HG03066 (cell line): Measurements from ENCODE around the gene CASZ1.

ENCODE experiments used
- ATAC-seq: cut with Tn5 transposase; IDR thresholded peaks from one replicate; pipeline ENCODE4 v1.9.1; 2021; ENCODE audit warnings: low read depth; ENCODE audit not compliant: unreplicated experiment

Gene CASZ1

GRCh38 chr1:10800778-10801177, 4.3 kb upstream of the CASZ1 start:
- no peak for ATAC-seq

DNA sequence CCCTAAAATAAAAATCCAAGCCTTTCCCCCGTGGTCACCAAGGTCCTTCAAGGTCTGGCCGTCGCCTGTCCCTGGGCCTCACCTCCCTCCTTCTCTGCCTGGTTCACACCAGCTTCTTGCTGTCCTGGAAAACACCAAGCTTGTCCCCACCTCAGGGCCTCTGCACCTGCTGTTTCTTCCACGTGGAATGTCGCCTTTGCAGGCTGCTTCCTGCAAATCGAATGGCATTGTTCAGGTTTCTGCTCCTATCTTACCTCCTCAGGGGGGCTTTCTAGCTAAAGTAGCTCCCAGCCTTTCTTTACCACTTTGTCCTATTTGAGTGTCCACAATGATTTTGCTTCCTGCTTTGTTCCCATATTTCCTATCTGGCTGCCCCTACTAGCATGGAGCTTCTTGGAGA, 3.3 kb upstream of the CASZ1 start:
- ATAC-seq: no peak

- ATAC-seq: no peak
These were observed 997 bp downstream of the CASZ1 start for GRCh38 chr1:10795276-10796021.

- no peak for ATAC-seq
These were observed 1.6 kb downstream of the CASZ1 start for GRCh38 chr1:10794724-10795275.

- no peak for ATAC-seq
These were observed 3.3 kb downstream of the CASZ1 start for GRCh38 chr1:10793129-10793651.

- no peak for ATAC-seq
These were observed 5.1 kb downstream of the CASZ1 start for GRCh38 chr1:10791105-10791951.

GRCh38 chr1:10789803-10790702, 6.4 kb downstream of the CASZ1 start:
- no peak for ATAC-seq

DNA sequence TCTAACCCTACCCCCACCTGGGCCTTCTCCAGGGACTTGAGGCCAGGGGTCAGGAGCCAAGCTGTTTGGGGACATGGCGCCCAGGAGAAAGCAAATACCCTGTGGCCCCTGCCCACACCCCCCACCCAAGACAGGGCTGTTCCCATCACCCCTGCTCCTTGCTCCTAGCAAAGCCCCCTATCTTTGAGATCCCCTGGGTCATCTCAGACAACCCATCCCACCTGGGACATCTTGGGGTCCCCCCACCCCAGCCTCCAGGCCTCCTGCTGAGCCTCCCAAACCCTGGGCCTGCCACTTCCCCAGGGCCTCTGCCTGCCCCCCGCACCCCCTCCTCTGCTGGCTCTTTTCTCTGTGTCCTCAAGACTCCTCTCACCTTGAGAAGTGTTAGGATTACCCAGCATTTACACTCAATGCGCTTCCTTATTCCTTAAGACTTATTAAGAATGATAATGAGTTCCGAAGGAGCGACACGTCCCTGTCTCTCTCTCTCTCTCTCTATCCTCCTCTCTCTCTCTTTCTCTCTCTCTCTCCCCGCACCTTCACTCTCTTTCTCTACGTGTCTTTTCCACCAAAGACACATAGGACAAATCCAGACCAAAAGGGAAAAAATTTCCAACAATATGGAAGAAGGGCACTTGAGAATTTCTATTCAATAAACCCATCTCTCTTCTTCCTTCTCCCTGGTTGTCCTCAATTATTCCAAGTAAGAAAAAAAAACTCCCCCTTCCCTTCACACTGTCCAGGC, 7.2 kb downstream of the CASZ1 start:
- no peak for ATAC-seq

GRCh38 chr1:10788592-10789006, 7.8 kb downstream of the CASZ1 start:
- ATAC-seq: no peak

- ATAC-seq: no peak
These were observed 9.2 kb downstream of the CASZ1 start for GRCh38 chr1:10787286-10787685.

- no peak for ATAC-seq
These were observed 10.5 kb downstream of the CASZ1 start for GRCh38 chr1:10785728-10786638.

DNA sequence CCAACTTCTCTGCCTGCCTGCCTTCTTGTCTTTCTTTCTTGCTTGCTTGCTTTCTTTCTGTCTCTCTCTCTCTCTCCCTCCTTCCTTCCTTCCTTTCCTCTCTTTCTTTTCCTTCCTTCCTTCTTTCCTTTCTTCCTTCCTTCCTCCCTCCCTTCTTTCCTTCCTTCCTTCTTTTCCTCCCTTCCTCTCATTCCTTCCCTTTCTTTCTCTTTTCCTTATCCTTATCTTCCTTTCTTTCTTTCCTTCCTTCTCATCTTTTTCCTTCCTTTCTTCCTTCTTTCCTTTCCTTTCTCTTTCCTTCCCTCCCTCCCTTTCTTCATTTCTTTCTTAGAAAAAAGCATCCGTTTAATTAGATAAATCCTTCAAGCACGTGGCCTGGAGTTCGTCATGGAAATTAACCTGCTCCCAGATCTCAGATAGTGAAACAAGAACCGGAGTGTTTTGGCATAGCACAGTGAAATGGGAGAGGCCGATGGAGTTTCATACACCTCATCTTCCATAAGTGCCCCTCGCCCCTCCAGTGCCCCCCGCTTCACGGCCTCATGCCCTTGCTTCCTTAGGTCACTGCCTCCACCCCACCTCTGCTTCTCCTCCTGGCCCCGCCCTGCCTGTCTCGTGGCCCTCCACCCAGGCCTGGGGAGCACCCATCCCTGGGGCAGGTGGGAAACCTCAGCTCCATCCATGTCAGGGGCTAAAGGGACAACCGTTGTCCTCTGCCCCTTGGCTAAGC, 11.3 kb downstream of the CASZ1 start:
- ATAC-seq: no peak

- no peak for ATAC-seq
These were observed 13.8 kb downstream of the CASZ1 start for GRCh38 chr1:10782491-10783244.

GRCh38 chr1:10781137-10781536, 15.3 kb downstream of the CASZ1 start:
- no peak for ATAC-seq

DNA sequence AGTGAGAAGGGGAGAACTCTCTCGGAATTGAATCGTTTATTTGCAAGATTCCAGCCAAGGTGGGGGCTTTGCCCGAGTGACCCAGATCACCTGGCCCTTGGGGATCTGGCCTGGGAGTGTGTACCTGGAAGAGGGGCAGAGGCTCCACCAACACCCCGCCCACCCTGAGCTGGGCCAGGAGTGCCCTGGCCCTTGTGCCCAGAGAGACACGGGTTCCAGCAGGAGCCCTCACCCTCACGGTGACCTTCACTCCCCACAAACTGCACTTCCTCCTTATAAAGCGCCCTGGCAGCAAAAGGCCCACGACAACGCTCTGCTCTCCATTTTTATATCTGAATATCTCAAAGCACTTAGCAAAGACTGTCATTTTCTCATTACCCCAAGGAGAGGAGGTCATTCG, 16.6 kb downstream of the CASZ1 start:
- ATAC-seq: no peak

- ATAC-seq: no peak
These were observed 17.2 kb downstream of the CASZ1 start for GRCh38 chr1:10779201-10779600.

GRCh38 chr1:10778640-10779039, 17.8 kb downstream of the CASZ1 start:
- no peak for ATAC-seq
